ENCODE results near the gene VAMP2.

Gene VAMP2

DNA sequence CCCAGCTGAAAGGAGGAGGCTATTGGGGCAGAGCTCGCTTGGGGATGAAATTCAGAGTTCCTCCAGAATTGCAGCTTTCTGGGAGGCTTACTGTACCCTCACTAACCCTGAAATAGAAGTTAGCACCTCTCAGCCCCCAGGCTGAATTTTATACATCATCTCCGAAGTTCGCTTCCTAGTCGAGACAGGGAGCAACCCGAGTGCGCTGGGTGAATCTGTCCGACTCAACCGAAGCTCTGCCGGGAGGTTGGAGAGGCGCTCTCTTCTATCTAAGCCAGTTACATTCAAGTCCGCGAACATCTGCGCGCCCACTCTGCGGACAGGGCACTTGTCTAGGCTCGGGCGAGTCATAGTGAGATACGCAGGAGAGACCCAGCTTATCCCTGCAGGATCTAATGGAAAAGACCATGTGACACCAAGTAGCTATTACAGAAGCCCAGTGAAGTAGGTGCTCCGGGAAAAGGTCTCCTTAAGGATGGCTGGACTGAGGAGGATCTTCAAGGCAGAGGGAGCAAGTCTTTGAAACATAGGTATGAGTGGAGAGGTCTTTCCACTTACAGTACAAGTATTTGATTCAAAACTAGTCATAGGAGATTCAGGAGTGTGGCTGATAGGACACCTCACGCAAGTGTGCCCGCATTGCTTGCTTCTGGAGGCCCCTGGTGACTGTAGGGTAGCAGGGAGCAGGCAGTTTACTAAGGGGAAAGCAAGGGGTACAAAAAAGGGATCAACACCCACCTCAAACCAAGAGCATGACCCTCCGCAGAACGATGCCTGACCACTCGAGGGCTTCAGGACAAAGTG lies 38.2 kb downstream of the VAMP2 start:
- in situ Hi-C loops (cut with MboI; ENCODE audit: low sequenced_read_pairs), result no loop called here

- in situ Hi-C loops (cut with MboI; ENCODE audit: low sequenced_read_pairs), result no loop called here
These were observed 38.9 kb downstream of the VAMP2 start, which contains the start of gene HES7 for GRCh38 chr17:8123695-8124349. HES7 (minus strand) TSS chr17:8124106; CDS start chr17:8124084, 22 bp downstream.

- in situ Hi-C loops (cut with MboI; ENCODE audit: low sequenced_read_pairs), result no loop called here
These were observed 39.6 kb downstream of the VAMP2 start for GRCh38 chr17:8122924-8123694.

DNA sequence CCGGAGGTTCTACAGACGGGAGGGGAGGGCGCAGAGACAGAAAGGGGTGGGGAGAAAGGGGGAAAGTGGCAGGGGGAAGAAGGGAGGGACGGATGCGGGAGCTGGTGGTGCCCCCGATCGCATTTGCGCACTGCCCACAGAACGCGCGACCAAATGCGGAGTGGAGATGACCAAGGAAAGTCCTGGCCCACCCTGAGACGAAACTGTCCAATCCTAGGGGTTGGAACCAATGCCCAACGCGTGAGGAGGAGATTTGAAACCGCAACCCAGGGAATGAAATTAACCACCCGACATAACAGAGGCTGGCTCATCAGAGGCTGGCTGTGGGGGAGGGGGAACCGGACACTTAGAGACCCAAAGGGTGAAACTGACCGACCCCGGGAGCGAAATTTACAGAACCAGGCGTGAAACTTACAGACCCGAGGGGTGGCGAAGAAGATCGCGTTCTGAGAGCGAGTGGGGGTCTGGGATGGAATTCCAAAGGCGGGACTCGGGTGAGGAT lies 40.3 kb downstream of the VAMP2 start:
- in situ Hi-C loops (cut with MboI; ENCODE audit: low sequenced_read_pairs), result no loop called here

DNA sequence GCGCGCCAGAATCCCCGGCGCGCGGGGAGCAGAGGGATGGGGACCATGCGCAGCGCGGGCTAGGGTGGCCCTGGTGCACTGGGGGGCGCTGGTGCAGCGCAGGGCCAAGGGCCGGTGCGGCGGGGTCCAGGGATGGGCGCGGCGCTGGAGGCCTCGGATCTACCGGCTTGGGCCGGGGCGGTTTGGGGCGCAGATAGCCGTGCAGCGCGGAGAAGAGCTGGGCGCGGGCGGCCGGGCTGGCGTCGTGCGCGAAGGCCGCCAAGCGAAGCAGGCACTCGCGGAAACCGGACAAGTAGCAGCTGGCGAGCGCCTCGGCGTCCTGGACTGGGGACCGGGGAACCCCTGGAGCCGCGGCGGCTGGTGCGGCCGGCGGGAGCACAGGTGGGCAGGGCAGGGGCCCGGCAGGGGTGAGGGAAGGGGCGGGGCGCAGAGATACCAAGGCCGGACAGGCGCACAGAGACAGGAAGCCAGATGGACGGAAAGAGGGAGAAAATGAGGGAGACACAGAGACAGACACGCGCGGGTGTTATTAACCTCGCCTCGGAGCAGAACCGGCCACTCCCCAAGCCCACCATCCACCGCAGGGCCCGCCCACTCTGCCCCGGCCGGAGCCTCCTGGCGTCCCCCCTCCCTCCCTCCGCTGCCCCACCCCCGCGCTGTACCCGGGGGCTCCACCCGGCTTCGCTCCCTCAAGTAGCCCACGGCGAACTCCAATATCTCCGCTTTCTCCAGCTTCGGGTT lies 40.9 kb downstream of the VAMP2 start:
- in situ Hi-C loops (cut with MboI; ENCODE audit: low sequenced_read_pairs), result no loop called here

GRCh38 chr17:8121407-8121680 lies 41.4 kb downstream of the VAMP2 start:
- in situ Hi-C loops (cut with MboI; ENCODE audit: low sequenced_read_pairs), result no loop called here

- in situ Hi-C loops (cut with MboI; ENCODE audit: low sequenced_read_pairs), result no loop called here
These were observed 42.0 kb downstream of the VAMP2 start for GRCh38 chr17:8120520-8121406.

DNA sequence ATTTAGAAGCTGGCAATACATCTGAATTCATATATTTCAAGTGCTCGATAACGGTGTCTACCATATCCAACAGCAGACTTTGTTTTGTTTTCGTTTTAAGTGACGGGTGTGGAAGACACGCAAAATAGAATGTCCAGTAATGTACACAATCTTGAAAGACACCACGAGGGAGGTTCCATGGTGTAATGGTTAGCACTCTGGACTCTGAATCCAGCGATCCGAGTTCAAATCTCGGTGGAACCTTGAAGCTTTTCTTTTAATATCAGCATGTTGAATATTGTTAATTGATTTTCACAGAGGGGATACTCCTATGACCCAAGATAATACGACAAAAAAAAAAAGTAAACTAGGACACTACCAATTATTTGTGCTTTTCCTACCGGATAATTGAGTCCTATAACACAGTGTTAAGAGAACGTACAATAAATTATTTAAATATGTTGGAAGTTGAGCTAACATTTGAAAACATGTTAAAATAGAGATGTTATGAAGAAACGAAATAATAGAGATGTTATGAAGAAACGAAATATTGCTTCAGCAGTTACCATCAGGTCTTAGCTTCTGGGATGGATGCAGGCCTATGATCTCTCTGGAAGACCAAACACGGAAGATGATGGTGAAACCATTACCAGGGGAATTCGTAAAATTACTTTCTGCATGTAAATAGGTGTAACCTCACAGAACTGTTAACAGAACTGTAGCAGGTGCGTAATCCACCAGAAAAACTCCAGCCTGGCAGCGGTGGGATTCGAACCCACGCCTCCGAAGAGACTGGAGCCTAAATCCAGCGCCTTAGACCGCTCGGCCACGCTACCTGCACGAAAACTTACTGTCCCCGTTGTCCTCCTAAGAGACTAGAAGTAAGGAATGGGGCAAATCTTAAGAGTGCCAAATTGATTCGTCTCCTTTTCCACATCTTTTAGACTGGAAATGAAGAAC lies 42.9 kb downstream of the VAMP2 start:
- in situ Hi-C loops (cut with MboI; ENCODE audit: low sequenced_read_pairs), result no loop called here

DNA sequence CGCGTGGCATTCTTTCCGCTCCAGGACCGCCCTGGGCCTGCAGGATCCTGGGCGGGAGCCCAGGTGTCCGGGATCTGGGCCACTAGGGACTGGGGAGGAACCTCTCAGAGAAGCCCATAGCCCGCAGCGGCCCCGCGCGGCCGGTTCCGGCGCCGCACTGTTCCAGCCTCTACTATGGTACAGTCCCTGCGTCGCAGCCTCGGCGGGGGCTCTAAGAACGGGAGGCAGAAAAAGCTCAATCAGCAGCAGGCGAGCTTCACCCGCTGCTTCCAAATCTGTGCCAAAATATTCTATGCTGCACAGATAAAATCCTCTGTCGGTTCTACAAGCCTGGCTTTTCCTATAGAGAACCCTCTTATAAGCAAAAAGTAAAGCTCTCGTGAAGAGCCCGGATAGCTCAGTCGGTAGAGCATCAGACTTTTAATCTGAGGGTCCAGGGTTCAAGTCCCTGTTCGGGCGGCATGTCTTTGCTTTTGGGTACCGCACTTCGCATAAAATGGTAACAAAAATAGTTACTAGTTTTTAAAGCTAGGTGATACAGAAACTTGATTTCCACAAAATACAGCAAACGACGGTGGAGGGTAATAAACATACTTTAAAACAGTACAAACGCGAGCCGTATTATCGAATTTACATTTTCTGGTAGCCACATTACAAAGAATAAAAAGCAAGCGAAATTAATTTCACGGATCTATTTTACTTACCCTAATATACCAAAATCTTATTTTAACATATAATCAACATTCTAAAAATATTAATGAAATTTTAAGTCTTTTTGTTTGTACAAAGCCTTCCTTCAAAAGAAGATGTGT lies 43.8 kb downstream of the VAMP2 start:
- in situ Hi-C loops (cut with MboI; ENCODE audit: low sequenced_read_pairs), result no loop called here

DNA sequence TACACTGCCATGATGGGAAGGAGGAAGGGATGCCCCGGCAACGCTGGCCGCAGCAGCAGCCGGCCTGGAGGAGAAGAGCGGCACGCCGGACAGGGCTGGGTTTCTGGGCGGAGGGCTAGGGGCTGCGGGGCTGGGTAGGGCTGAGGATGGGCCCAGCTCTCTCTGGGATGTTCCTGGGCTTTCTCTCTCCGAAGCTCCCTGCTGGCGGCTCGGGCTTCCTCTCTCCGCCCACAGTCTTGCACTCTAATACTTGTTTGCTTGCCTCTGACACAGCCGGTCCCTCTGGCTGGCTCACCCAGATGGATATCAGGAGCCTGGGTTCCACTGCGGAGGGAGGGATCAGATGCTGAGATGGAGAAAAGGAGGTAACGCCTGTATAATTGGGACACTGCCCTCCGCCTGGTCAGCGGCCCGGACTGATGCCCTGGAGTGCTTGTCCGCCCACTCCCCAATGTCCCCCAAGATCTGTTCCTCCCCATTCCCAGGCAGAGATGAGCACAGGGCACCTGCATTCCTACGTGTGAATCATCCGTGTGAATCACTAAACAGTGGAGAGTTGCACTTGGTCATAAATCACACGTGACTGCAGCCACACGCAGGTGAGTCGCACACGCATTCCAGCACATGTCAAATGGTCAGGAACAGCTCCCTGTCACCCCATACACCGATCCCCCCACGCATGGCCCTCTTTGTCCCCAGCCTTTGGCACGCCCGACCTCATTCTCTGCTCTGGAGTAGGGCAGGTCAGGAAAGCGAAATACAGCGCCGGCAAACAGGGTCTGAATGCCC lies 44.6 kb downstream of the VAMP2 start, which contains the start of gene ALOXE3:
Gene ALOXE3, minus strand, starts transcription at position 535 of the 789 bp plus-strand sequence. Its CDS starts 524 bp downstream, at position 11.
- in situ Hi-C loops (cut with MboI; ENCODE audit: low sequenced_read_pairs), result no loop called here

DNA sequence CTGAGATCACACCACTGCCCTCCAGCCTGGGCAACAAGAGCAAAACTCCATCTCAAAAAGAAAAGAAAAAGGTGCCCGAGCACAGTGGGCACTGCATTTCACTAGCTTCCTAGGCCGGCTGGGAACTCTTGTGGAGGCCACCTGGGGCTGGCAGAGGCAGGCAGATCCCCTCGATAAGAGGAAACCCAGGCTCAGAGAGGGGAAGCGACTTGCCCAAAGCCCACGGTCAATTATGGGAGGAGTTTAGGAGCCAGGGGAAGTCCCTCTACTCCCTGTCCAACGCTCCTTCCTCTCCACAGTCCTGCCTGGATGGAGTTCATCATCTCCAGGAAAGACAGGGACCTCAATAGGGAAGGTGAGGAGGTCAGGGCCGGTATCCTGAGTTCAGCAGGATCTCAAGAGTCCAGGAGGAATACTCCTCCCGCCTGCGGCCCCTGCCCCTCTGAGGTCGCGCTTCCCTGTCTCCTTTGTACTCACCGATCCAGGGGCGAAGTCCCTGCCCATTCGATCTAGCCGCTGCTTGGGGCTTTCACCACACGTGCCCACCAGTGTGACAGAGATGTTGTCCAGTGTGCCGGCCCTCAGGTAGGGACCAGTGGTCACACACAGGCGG lies 45.3 kb downstream of the VAMP2 start:
- in situ Hi-C loops (cut with MboI; ENCODE audit: low sequenced_read_pairs), result no loop called here

GRCh38 chr17:8116776-8117175 lies 46.0 kb downstream of the VAMP2 start:
- in situ Hi-C loops (cut with MboI; ENCODE audit: low sequenced_read_pairs), result no loop called here

- in situ Hi-C loops (cut with MboI; ENCODE audit: low sequenced_read_pairs), result no loop called here
These were observed 51.8 kb downstream of the VAMP2 start for GRCh38 chr17:8110907-8111306.

DNA sequence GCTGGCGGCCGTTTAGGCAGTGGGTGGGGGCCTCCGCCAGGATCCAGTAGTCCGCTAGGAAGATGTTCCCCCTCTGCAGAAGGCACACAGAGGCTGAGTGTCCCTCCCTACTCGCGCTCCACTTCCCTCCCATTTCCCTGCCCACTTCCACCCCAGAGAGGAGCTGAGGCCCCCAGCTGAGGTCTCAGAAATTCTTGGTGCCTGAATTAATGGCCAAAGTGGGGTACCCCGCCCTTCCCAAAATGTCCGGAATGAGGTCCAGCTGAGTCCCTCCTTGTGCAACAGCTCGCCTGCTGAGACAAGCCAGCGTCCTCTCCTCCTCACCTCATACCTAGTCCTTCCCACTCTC lies 52.3 kb downstream of the VAMP2 start:
- in situ Hi-C loops (cut with MboI; ENCODE audit: low sequenced_read_pairs), result no loop called here

GRCh38 chr17:8109661-8110455 lies 52.9 kb downstream of the VAMP2 start:
- in situ Hi-C loops (cut with MboI; ENCODE audit: low sequenced_read_pairs), result no loop called here
